GM12801 (cell line): ENCODE data around the gene GALM.

Source experiments
- CTCF ChIP-seq: IDR thresholded peaks from one replicate; pipeline ENCODE4 v1.5.1; 2011; ENCODE audit warnings: control low read depth; ENCODE audit not compliant: insufficient read length; ENCODE audit errors: extremely low read depth

The GALM gene

GRCh38 chr2:38739524-38739923, 73.6 kb downstream of the GALM start:
- no peak for TF ChIP-seq CTCF

- TF ChIP-seq CTCF = no peak
These were observed 75.2 kb downstream of the GALM start for GRCh38 chr2:38740851-38741731.

GRCh38 chr2:38742797-38743559, 77.1 kb downstream of the GALM start:
- no peak for TF ChIP-seq CTCF

DNA sequence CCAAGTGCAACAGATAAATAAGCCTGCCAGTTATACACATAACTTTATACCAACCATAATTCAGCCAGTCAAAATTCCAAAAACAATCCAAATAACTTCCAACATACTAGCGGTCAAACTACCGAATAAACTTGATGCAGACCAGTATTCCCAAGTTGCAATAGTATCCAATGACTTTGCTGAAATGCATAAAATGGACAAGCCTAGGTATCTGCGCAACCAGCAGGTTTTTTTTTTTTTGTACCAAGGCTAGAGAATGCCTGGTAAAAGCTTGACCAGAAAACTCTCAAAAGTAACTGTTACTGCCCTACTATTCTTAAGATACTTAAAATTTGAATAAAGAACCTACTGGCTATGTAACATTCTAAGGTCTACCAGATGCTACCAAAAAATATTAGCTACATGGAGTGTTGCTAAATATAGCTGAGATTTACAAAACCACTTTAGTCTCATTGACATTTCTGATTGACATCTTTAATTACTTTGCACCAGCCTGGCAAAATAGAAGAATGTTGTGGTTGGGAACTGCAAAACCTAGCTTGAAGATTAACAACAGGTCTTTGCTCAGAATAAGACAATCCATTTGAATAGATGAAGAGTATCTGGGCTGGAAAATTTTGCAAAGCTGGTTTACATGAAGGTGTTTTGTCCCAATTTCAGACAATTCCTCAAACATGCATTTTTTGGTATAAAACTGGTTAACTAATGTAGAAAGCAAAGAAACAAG, 77.9 kb downstream of the GALM start:
- no peak for TF ChIP-seq CTCF

DNA sequence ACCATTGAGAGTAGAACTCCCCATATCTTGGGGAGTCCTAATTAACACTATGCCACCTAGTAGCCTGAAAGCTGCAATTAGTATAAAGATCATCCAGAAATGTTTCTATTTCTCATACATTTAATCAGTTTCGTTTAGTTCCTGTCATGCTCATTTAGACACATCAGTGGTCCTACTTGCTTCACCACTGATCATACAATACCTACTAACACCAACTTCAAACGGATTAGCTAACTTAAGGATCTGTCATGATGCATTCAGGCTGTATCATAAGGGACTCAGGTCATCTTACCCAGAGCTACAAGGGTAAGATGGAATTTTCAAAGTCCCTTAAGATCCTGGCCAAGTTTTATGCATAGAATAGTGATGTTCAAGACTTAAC, 78.5 kb downstream of the GALM start:
- TF ChIP-seq CTCF = no peak

- TF ChIP-seq CTCF = no peak
These were observed 79.4 kb downstream of the GALM start for GRCh38 chr2:38745267-38745666.

DNA sequence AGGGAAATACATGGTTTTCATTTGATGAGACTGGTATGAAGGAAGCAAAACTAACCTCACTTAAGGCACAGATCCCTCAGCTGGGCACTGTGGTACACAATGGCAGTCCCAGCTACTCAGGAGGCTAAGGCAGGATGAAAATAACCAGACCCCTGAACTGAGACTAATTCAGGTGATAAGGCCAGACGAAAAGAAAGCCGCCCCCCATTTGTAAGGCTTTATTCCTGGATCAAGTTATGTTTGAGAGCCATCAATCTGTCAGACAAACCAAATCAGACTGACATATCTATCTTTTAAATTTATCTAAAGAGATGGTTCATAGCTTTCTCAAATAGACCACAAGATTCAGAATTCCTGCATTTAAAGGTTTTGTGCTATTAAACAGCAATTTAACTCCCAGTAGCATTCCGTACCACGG, 81.1 kb downstream of the GALM start:
- no peak for TF ChIP-seq CTCF
